ENCODE measurements around the gene VWCE. TPM values are rescaled to one million over a fixed set of nuclear protein-coding genes. Genes with fewer than 3 reads are reported as not detected.

The VWCE gene
- total RNA-seq, 1 donor from 2014 or later: 5.1 TPM

DNA sequence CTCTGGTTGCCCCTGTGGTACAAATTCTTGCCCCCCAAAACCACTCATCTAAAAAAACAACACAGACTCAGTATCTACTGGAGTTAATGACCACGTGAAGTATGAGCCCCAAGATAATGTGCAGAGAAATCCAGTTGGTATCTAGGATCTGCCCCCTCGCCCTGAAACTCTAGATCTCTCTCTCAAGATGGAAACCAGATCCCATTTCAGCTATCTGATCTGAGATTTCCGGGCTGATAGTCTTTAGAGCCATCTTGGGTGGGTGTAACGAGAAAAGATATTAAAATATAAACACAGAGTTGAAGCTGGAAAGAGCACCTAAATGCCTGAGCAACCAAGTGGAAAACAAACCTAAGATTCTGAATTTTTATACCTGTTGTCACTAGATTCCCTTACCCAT lies 14.0 kb upstream of the VWCE start:
- Histone ChIP-seq H3K4me3 (no peak overlapping the region), H2AFZ (replicated peaks) (no peak overlapping the region), H3K9ac (no peak overlapping the region), H3K27me3 (no peaks in the 10 kb centered on the region), H3K9me3 (ENCODE audit: low read depth) (no peaks in the 10 kb centered on the region), H3K79me2 (ENCODE audit: low read depth) (no peaks in the 10 kb centered on the region), H4K20me1 (ENCODE audit: low read depth) (peaks cover 22% of the 10 kb centered on the region), H3K27ac (no peak overlapping the region), H3K4me2 (no peak overlapping the region), H3F3A (ENCODE audit: low read depth) (no peaks in the 10 kb centered on the region), H3K4me1 (no peaks in the 10 kb centered on the region), H3K36me3 (peaks cover 7% of the 10 kb centered on the region)
- Mint-ChIP-seq H3K27me3 (ENCODE audit: insufficient read depth, low read depth) (peaks cover under 1% of the 10 kb centered on the region), H3K4me3 (no peak overlapping the region), H3K4me1 (no peaks in the 10 kb centered on the region), H3K36me3 (peaks cover 26% of the 10 kb centered on the region), H3K27ac (no peak overlapping the region), H3K9me3 (no peaks in the 10 kb centered on the region)
- DNase-seq (ENCODE audit: low spot score): no peak
- TF ChIP-seq EZH2phosphoT487 (IDR thresholded peaks at IDR 0.05) (no peak), EZH2 (IDR thresholded peaks at IDR 0.05) (no peak)
- TF ChIP-seq, protein P1, sequence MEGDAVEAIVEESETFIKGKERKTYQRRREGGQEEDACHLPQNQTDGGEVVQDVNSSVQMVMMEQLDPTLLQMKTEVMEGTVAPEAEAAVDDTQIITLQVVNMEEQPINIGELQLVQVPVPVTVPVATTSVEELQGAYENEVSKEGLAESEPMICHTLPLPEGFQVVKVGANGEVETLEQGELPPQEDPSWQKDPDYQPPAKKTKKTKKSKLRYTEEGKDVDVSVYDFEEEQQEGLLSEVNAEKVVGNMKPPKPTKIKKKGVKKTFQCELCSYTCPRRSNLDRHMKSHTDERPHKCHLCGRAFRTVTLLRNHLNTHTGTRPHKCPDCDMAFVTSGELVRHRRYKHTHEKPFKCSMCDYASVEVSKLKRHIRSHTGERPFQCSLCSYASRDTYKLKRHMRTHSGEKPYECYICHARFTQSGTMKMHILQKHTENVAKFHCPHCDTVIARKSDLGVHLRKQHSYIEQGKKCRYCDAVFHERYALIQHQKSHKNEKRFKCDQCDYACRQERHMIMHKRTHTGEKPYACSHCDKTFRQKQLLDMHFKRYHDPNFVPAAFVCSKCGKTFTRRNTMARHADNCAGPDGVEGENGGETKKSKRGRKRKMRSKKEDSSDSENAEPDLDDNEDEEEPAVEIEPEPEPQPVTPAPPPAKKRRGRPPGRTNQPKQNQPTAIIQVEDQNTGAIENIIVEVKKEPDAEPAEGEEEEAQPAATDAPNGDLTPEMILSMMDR (IDR thresholded peaks at IDR 0.05): no peak

DNA sequence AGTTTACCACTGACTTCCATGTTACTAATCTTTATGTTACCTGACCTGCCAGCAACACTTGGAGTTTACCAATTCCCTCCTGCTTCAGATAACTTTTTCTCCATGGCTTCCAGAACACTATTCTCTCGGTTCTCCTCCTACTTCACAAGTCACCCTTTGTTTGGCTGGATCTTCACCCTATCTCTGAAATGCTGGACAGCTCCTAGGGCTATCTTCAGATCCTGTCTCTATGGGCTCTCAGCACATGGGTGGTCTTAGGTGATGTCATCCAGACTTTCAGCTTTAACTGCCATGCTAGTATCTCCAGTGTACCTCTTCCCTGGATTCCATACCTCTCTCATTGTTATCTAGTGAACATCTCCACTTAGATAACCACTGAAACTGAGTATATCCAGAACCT lies 12.2 kb upstream of the VWCE start:
- Mint-ChIP-seq H3K27ac (no peak overlapping the region), H3K9me3 (no peaks in the 10 kb centered on the region), H3K4me1 (no peaks in the 10 kb centered on the region), H3K36me3 (peaks cover 28% of the 10 kb centered on the region), H3K27me3 (ENCODE audit: insufficient read depth, low read depth) (peaks cover 4% of the 10 kb centered on the region), H3K4me3 (no peak overlapping the region)
- Histone ChIP-seq H3K9ac (no peak overlapping the region), H3K9me3 (ENCODE audit: low read depth) (no peaks in the 10 kb centered on the region), H2AFZ (replicated peaks) (no peak overlapping the region), H3K27me3 (no peaks in the 10 kb centered on the region), H3K27ac (no peak overlapping the region), H3F3A (ENCODE audit: low read depth) (no peaks in the 10 kb centered on the region), H3K4me2 (no peak overlapping the region), H3K4me1 (no peaks in the 10 kb centered on the region), H4K20me1 (ENCODE audit: low read depth) (peaks cover 22% of the 10 kb centered on the region), H3K4me3 (no peak overlapping the region), H3K36me3 (peaks cover 4% of the 10 kb centered on the region), H3K79me2 (ENCODE audit: low read depth) (no peaks in the 10 kb centered on the region)
- no peak for TF ChIP-seq EZH2phosphoT487 (IDR thresholded peaks at IDR 0.05)
- no peak for TF ChIP-seq EZH2 (IDR thresholded peaks at IDR 0.05)
- TF ChIP-seq, protein P1 (IDR thresholded peaks at IDR 0.05): no peak
- DNase-seq (ENCODE audit: low spot score): no peak

DNA sequence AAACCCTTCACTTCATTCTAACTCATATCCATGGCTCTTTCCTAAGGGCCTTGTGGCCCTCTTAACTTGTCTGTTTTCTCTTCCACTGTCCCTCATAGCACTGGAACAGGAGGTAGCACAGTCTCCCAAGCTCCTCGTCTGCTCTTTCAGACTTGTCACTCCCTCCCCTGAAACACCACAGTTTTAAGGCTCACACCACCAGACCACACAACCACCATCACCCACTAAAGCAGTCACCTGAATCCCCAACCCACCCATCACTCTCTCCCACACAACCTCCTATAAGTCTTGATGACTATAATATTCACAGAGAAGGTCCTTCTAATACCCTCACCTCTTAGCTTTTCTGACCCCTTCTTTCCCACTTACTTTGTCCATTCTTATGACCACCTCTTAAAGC lies 11.1 kb upstream of the VWCE start:
- no peaks in the 10 kb centered on the region for H3K4me1 ChIP-seq
- H3K9ac ChIP-seq: no peak overlapping the region
- TF ChIP-seq EZH2 (IDR thresholded peaks at IDR 0.05) (no peak), EZH2phosphoT487 (IDR thresholded peaks at IDR 0.05) (no peak)
- TF ChIP-seq, protein P1 (IDR thresholded peaks at IDR 0.05): no peak
- no peaks in the 10 kb centered on the region for H3K9me3 Mint-ChIP-seq
- DNase-seq (ENCODE audit: low spot score): no peak
- no peak overlapping the region for H3K27ac Mint-ChIP-seq
- no peaks in the 10 kb centered on the region for H3K4me1 Mint-ChIP-seq
- peaks cover 30% of the 10 kb centered on the region for H3K36me3 Mint-ChIP-seq
- no peaks in the 10 kb centered on the region for H3K79me2 ChIP-seq (ENCODE audit: low read depth)
- no peak overlapping the region for H2AFZ ChIP-seq (replicated peaks)
- no peaks in the 10 kb centered on the region for H3K27me3 ChIP-seq
- H3K27me3 Mint-ChIP-seq (ENCODE audit: insufficient read depth, low read depth): peaks cover 4% of the 10 kb centered on the region
- no peak overlapping the region for H3K4me2 ChIP-seq
- H3K36me3 ChIP-seq: peaks cover 4% of the 10 kb centered on the region
- no peaks in the 10 kb centered on the region for H3K9me3 ChIP-seq (ENCODE audit: low read depth)
- H3K4me3 ChIP-seq: no peak overlapping the region
- no peak overlapping the region for H3K27ac ChIP-seq
- no peaks in the 10 kb centered on the region for H3F3A ChIP-seq (ENCODE audit: low read depth)
- H4K20me1 ChIP-seq (ENCODE audit: low read depth): peaks cover 22% of the 10 kb centered on the region
- H3K4me3 Mint-ChIP-seq: no peak overlapping the region
